ENCODE data around the gene DMKN.

DNA sequence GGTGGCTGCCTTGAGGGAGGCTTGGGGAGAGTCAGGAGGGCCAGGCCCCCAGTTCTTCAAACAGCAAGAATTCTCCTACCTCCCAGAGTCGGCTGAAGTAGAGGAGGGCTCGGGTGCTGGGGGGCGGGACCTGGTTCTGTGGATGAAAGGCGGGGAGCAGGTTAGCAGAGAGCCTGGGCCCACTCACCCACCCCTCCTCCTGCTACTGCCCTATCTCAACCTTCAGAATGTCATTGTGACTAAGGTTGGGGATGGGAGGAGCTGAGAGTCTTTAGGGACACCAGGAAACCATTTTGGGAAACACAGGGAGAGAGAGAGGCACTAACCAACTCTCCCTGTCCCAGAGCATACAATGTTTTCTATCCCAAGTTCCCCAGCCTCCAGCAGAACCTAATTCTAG is 10.7 kb downstream of the DMKN start:
- TF ChIP-seq, protein P1, sequence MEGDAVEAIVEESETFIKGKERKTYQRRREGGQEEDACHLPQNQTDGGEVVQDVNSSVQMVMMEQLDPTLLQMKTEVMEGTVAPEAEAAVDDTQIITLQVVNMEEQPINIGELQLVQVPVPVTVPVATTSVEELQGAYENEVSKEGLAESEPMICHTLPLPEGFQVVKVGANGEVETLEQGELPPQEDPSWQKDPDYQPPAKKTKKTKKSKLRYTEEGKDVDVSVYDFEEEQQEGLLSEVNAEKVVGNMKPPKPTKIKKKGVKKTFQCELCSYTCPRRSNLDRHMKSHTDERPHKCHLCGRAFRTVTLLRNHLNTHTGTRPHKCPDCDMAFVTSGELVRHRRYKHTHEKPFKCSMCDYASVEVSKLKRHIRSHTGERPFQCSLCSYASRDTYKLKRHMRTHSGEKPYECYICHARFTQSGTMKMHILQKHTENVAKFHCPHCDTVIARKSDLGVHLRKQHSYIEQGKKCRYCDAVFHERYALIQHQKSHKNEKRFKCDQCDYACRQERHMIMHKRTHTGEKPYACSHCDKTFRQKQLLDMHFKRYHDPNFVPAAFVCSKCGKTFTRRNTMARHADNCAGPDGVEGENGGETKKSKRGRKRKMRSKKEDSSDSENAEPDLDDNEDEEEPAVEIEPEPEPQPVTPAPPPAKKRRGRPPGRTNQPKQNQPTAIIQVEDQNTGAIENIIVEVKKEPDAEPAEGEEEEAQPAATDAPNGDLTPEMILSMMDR (IDR thresholded peaks at IDR 0.05; ENCODE audit: insufficient read depth, low read length, poor library complexity, severe bottlenecking) = no peak
- TF ChIP-seq EZH2phosphoT487 (conservative IDR thresholded peaks at IDR 0.05; ENCODE audit: low read length) = no peak

Measured in SU-DHL-6 (cell line).